KG1 (cell line): ENCODE data around the gene AKIRIN2.

Experiments
- DNase-seq: peaks from one replicate; lab custom pipeline; 2025; lab: John Stamatoyannopoulos, UW

AKIRIN2 gene

GRCh38 chr6:87701676-87702588, at the start of gene AKIRIN2:
Gene AKIRIN2, minus strand, starts transcription at chr6:87702233. Its CDS starts 549 bp downstream, at chr6:87701684.
- DNase-seq = peak; percentile 93

DNA sequence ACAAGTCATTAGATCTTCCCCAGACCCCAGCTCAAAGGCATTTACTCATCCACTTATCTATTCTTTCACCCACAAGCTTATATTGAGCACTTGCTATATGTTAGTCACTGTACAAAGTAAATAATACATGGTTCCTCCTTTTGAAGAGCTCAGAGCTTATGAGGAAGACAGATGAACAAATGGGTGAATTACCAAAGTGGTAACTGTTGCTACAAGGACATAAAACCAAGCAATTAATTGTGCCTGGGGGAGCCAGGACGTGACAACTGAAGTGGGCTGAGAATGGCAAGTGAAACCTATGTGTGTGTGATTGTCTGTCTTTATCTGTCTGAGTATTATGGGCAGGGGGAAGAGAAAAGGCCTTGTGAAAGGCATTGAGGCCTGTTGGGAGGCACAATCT, 45.6 kb upstream of the AKIRIN2 start:
- no peak for DNase-seq

DNA sequence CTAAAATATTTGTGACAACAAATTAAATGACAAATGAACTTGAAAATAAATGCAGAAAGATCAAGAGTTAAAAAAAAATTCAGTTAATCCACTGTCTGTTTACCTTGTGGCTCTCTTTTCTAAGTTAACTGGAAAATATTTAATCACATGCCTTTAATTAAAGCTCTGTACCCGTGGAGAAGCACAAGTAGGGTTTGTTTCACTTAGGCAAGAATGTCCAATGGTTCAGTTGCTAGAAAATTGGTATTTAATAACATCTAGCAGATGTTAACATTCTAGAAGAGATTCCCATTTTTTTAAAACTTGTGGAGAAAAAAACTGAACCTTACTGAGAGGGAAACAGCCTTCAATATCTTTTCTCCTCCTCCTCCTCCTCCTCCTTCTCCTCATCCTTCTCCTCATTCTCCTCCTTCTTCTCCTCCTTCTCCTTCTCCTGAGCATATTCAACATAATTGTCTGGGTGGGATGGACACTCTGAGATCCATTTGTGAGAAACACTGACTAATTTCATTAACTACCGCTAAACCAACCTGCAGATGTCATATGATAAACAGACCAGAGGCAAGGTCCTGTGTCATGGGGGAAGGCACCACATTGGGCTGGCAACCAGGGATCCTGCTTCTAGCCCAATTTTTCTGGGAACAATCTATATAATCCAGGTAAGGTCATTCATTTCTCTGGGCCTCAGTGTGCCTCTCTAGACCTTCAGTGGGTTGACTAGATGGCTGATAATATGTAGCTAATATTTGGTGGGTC, 44.1 kb upstream of the AKIRIN2 start:
- no peak for DNase-seq

GRCh38 chr6:87743454-87743853, 41.4 kb upstream of the AKIRIN2 start:
- no peak for DNase-seq

- no peak for DNase-seq
Measured at GRCh38 chr6:87742106-87742505, 40.1 kb upstream of the AKIRIN2 start.

- no peak for DNase-seq
Measured at GRCh38 chr6:87741001-87741650, 39.1 kb upstream of the AKIRIN2 start.

DNA sequence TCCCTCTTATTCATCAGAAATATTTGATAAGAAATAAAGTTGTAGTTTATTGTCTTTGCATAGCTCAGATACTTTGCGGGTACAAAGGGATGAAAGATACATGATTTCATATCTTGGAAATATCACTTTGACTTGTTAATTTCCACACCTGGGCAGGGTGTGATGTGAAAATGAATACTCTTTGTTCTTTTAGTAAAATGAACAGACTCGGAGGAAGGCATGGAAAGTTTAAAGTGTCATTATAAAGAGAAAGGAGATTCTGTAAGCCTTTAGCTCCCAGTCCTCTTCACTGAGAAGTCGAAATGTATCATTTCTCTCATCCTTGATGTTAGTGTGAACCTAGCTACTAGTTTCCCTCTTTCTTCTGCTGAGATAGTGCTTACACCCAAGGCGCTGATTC, 36.7 kb upstream of the AKIRIN2 start:
- no peak for DNase-seq

- no peak for DNase-seq
Measured at GRCh38 chr6:87738000-87738399, 36.0 kb upstream of the AKIRIN2 start.

GRCh38 chr6:87736809-87737540, 34.9 kb upstream of the AKIRIN2 start:
- DNase-seq = no peak

DNA sequence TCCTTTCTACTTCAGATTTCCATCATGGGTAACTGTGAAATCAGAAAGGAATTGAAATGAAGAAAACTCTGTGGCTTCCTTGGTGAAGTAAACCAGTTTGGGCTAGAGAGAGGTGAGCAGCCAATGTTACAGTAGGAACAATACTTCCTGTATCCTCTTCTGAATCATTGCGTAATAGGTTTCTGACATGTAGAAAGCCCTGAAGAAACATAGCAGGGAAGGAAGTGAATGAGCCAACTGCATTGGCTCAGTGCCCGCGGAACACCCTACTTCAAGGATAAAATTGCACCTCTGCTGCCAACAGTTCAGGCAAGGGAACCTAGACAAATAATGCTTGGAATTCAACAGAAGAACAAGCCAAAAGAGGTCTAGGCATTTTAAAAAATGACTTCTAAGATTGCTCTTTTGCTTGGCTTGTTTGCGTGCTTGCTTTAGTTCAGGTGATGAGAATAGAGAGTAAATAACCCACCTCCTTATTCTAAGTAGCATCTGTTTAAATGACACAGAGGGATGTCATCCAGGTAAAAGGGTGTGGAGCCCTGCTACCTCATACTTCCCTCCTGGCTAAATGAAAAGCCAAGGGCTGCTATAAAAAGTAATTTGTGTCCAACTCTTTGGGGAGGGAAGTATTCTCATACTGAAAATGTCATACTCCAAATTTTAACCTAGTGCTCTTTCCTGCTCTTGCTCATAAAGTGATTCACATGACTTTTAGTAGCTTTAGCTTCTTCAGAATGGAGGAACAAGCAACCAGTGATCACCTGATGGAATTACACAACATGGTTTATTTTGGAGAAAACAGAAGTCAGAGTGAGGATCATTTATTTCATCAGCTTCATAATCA, 30.0 kb upstream of the AKIRIN2 start:
- peak; percentile 71 for DNase-seq

DNA sequence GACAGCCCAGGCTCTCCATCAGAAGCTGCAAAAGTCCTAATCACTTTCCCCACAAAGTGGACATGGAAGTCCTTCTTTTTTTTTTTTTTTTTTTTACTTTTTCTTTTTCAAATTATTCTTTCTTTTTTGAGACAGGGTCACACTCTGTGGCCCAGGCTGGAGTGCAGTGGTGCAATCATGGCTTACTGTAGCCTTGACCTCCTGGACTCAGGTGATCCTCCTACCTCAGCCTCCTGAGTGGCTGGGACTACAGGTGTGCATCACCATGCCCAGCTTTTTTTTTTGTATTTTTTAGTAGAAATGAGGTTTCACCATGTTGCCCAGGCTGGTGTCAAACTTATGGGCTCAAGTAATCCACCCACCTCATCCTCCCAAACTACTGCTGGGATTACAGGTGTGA, 29.0 kb upstream of the AKIRIN2 start:
- no peak for DNase-seq

DNA sequence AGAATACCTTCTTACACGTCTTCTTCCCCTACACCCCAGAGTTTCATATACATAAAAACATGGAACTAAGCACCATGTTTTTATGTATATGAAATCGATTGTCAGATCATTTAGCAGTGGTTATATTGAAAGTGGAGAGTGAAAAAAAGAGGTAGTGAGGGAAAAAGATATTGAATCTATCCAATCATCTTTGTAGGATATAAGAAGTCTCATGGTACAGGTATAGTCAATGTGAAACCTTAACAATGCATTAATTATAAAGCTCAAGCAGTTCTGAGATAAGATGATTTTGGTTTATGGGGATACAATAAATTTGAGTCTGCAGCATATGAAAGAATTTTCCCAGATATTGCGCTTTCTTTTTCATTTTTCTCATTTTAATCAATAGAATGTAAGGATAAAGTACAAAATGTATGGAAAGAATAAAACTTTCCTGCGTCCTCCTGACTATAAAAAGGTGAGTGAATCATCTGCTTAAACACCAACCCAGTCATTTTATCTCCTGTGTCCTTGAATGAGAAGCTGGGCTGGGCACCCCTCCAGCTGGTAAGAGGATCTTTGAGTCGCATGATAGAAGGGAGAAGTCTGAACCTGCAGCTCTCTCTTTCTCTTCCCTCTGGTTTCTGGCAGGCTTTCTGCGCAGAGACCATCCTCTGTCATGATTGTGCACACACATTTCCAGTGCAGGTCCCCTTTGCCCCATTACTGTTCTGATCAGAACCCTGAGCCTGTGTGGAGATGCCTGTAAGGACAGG, 28.1 kb upstream of the AKIRIN2 start:
- DNase-seq = no peak

- DNase-seq = no peak
Measured at GRCh38 chr6:87728706-87729105, 26.7 kb upstream of the AKIRIN2 start.

- DNase-seq = no peak
Measured at GRCh38 chr6:87724983-87725811, 23.2 kb upstream of the AKIRIN2 start.

- DNase-seq = no peak
Measured at GRCh38 chr6:87723170-87724078, 21.4 kb upstream of the AKIRIN2 start.

DNA sequence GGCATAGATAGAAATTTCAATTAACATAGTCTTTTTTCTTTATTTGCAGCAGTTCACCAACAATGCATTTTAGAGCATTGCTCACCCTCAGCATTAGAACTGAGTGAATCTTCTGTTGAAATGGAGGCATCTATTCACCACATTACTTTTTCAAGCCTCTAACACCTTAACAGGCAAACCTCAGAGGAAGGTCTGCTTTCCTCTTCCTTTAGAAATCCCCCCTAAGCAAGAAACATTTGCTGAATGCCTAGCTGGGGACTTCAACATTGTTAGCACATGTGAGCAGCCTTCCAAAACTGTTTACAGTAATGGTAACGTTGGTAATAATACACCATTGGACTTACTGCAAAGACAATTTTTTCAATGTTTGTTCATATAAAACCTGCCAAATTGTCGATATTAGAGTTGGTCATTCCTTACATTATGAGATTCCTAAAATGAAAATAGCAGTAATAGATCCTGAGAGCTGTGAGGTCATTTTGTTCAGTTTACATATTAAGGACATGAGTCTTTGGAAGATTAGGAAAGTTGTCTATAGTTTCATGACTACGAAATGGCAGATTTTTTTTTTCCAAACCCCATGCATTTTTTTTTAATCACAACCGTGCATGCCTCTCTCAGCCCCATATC, 20.6 kb upstream of the AKIRIN2 start:
- no peak for DNase-seq

DNA sequence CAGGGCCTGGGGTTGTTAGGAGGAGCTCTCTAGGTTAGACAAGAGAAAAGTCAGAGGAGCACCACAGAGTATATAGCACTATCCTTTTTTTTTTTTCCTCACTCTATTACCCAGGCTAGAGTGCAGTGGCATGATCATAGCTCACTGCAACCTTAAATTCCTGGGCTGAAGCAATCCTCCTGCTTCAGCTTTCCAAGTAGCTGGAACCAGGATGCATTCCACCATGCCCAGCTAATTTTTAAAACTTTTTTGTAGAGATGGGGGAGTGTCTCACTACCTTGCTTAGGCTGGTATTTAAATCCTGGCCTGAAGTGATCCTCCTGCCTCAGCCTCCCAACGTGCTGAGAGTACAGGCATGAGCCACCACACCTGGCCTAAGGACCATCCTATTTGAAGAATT, 19.3 kb upstream of the AKIRIN2 start:
- no peak for DNase-seq
